B cell (primary cell): ENCODE data around the gene EFNB2. TPM values are rescaled to one million over a fixed set of nuclear protein-coding genes. Genes with fewer than 3 reads are reported as not detected.

Source experiments
- ATAC-seq: fragments of 200-7000 bp; cut with Tn5 transposase; one replicate; pipeline ENCODE4 v1.10.0; 2021; ENCODE audit warnings: low read depth, mild to moderate bottlenecking, moderate number of reproducible peaks, moderate library complexity
- CTCF ChIA-PET: fragments of 350-600 bp; sonication (Branson Sonifier 250); formaldehyde crosslinking; loops from one replicate; lab custom pipeline; 2021; ENCODE audit warnings: antibody characterized with exemption, inconsistent platforms; lab: Charles Lee
- POLR2A ChIA-PET: fragments of 350-600 bp; sonication (Branson Sonifier 250); formaldehyde crosslinking; loops from one replicate; lab custom pipeline; 2021; ENCODE audit warnings: antibody characterized with exemption; lab: Charles Lee
- DNase-seq: peaks from one replicate; pipeline ENCODE4 v3.0.0; 2013
- H2AFZ ChIP-seq: 2 replicates; pipeline ENCODE4 v1.6.1; 2012; ENCODE audit warnings: mild to moderate bottlenecking, low read depth, low read length; ENCODE audit not compliant: insufficient read depth, poor library complexity, severe bottlenecking
- H3K27ac ChIP-seq, 2 donors: 1 replicate in 1 of 2; 2 replicates in 1 of 2; pipeline ENCODE4 v1.5.1; 2012 to 2013; ENCODE audit warnings: low read length in 2 of 2, mild to moderate bottlenecking in 2 of 2, moderate library complexity in 1 of 2
- H3K27me3 ChIP-seq, 4 experiments: fragments of 200-600 bp in 1 of 4; sonication (generic) in 1 of 4; replicated peaks in 1 of 4; 1 replicate in 2 of 4; 2 replicates in 2 of 4; pipeline versions ENCODE4 v1.6.1 to v1.7.0; 2013 to 2016; ENCODE audit warnings: low read length in 3 of 4, mild to moderate bottlenecking in 2 of 4, mixed read lengths in 1 of 4, moderate library complexity in 1 of 4; ENCODE audit not compliant: insufficient read depth in 4 of 4, control insufficient read depth in 3 of 4; ENCODE audit errors: control extremely low read depth in 1 of 4
- H3K36me3 ChIP-seq, 2 experiments: replicated peaks in 1 of 2; 1 replicate in 1 of 2; 2 replicates in 1 of 2; pipeline versions ENCODE4 v1.6.1 to v1.7.1; 2013; ENCODE audit warnings: low read length in 1 of 2; ENCODE audit not compliant: insufficient read depth in 2 of 2, control insufficient read depth in 1 of 2; ENCODE audit errors: control extremely low read depth in 1 of 2, extremely low read depth in 1 of 2
- H3K4me1 ChIP-seq, 2 donors: fragments of 200-600 bp in 1 of 2; sonication (generic) in 1 of 2; 1 replicate in 1 of 2; 2 replicates in 1 of 2; pipeline versions ENCODE4 v1.5.1 to v1.6.1; 2013 to 2017; ENCODE audit warnings: low read length in 2 of 2; ENCODE audit not compliant: control insufficient read depth in 2 of 2, insufficient read depth in 2 of 2
- H3K4me2 ChIP-seq: replicated peaks from 2 replicates; pipeline ENCODE3; 2012; ENCODE audit warnings: mild to moderate bottlenecking, low read depth, low read length; ENCODE audit not compliant: poor library complexity, severe bottlenecking
- H3K4me3 ChIP-seq, 5 experiments: fragments of 200-600 bp in 1 of 5; sonication (generic) in 1 of 5; 1 replicate in 3 of 5; 2 replicates in 2 of 5; pipeline versions ENCODE4 v1.5.1 to v1.7.0; 2011 to 2016; ENCODE audit warnings: low read length in 4 of 5, mild to moderate bottlenecking in 4 of 5, low read depth in 2 of 5, control low read depth in 1 of 5, moderate library complexity in 1 of 5; ENCODE audit not compliant: insufficient read depth in 1 of 5; ENCODE audit errors: control extremely low read depth in 1 of 5, extremely low read depth in 1 of 5
- H3K79me2 ChIP-seq: fragments of 200-600 bp; sonication (generic); one replicate; pipeline ENCODE4 v1.6.0; 2016; ENCODE audit warnings: low read length; ENCODE audit not compliant: control insufficient read depth, insufficient read depth
- H3K9ac ChIP-seq: fragments of 200-600 bp; sonication (generic); 2 replicates; pipeline ENCODE4 v1.6.1; 2017; ENCODE audit warnings: mild to moderate bottlenecking, low read length, moderate library complexity
- H3K9me3 ChIP-seq, 3 donors: one replicate each; pipeline versions ENCODE4 v1.6.1 to v1.7.1; 2013; ENCODE audit warnings: low read length in 2 of 3; ENCODE audit not compliant: control insufficient read depth in 2 of 3, insufficient read depth in 1 of 3; ENCODE audit errors: control extremely low read depth in 1 of 3
- H4K20me1 ChIP-seq: 2 replicates; pipeline ENCODE4 v1.6.0; 2012; ENCODE audit warnings: mild to moderate bottlenecking, low read length; ENCODE audit not compliant: insufficient read depth, control insufficient read depth, poor library complexity, severe bottlenecking
- H3K27ac Mint-ChIP-seq: one replicate; pipeline ENCODE4 v1.8.0; 2021; ENCODE audit warnings: mixed read lengths
- H3K27me3 Mint-ChIP-seq: one replicate; pipeline ENCODE4 v1.8.0; 2021; ENCODE audit warnings: mixed read lengths
- H3K4me1 Mint-ChIP-seq: one replicate; pipeline ENCODE4 v1.8.0; 2021; ENCODE audit warnings: mixed read lengths
- H3K4me3 Mint-ChIP-seq: one replicate; pipeline ENCODE4 v1.8.0; 2021; ENCODE audit warnings: mixed read lengths
- H3K9me3 Mint-ChIP-seq: one replicate; pipeline ENCODE4 v1.8.0; 2022; ENCODE audit warnings: mixed read lengths; ENCODE audit not compliant: insufficient read depth
- CTCF ChIP-seq: fragments of 200-600 bp; IDR thresholded peaks from one replicate; pipeline ENCODE4 v1.8.0; 2022; ENCODE audit warnings: antibody characterized with exemption, mild to moderate bottlenecking
- EZH2 ChIP-seq: IDR thresholded peaks from 2 replicates; pipeline ENCODE4 v1.6.1; 2012; ENCODE audit warnings: borderline replicate concordance, low read depth, mild to moderate bottlenecking, moderate library complexity, low read length; ENCODE audit not compliant: insufficient read depth, poor library complexity, severe bottlenecking
- WGBS: methylation state at CpG from one replicate; pipeline ENCODE4 v1.1.5; 2013; ENCODE audit warnings: missing lambda C conversion rate; ENCODE audit not compliant: insufficient coverage; 5-methylcytosine and 5-hydroxymethylcytosine counted together
- intact Hi-C: fragments of 100-400 bp; cut with micrococcal nuclease; formaldehyde crosslinking; loops from one replicate; pipeline ENCODE4 v1.10.0; 2022
- polyA plus RNA-seq: library from polyadenylated mRNA; depleted of rRNA; stranded (reverse); fragments of >200 nt; gene quantifications from 2 replicates; pipeline ENCODE4 v1.2.3, GENCODE V29; 2012
- total RNA-seq, 2 donors: library from RNA; stranded (reverse); fragments of 120-200 nt in 1 of 2; gene quantifications; 1 replicate in 1 of 2; 2 replicates in 1 of 2; pipeline versions ENCODE4 v1.2.3 to v1.2.4, GENCODE V29; 2013 to 2022

The EFNB2 gene
- total and polyA plus RNA-seq, 2 donors (not counting 1 experiment from before 2014, with no cell fraction given): 0.04 to 1.2 TPM

- no peaks in the 10 kb centered on the region for H4K20me1 ChIP-seq
- no peak overlapping the region for H3K4me2 ChIP-seq
- no peaks in the 10 kb centered on the region for H3K36me3 ChIP-seq
- Mint-ChIP-seq H3K9me3 (no peaks in the 10 kb centered on the region), H3K4me3 (no peak overlapping the region), H3K4me1 (peaks cover 36% of the 10 kb centered on the region), H3K27me3 (peaks cover 66% of the 10 kb centered on the region), H3K27ac (no peak overlapping the region)
- no peak overlapping the region for H2AFZ ChIP-seq
- no peak overlapping the region for H3K27ac ChIP-seq
- H3K4me3 ChIP-seq: no peak overlapping the region
- no peak for DNase-seq
- ChIA-PET POLR2A (no interaction called here), CTCF (interaction anchor here (0.8 kb wide), 1 partner anchor 41 kb away, joined by 3 read pairs; no protein-coding TSS in a partner anchor)
- no peaks in the 10 kb centered on the region for H3K79me2 ChIP-seq
- intact Hi-C loops: no loop called here
- WGBS: no CpG with 5 or more reads among the region's 3 CpGs
- peaks cover 0 to 26% (median 17%) of the 10 kb centered on the region in 4 experiments for H3K27me3 ChIP-seq
- no peak for ATAC-seq
- H3K4me1 ChIP-seq: peaks cover 15 to 20% of the 10 kb centered on the region in 2 donors
- TF ChIP-seq EZH2 (no peak), CTCF (no peak)
- H3K9me3 ChIP-seq: peaks cover 0 to 5% (median 0%) of the 10 kb centered on the region in 3 donors
- no peak overlapping the region for H3K9ac ChIP-seq
Observed at GRCh38 chr13:106494936-106495335, 40.5 kb downstream of the EFNB2 start.

GRCh38 chr13:106494506-106494905 is 41.0 kb downstream of the EFNB2 start:
- ATAC-seq: no peak

More at GRCh38 chr13:106494506-106494905, 41.0 kb downstream of the EFNB2 start:
- ChIA-PET CTCF (interaction anchor here (0.8 kb wide), 1 partner anchor 42 kb away, joined by 3 read pairs; no protein-coding TSS in a partner anchor), POLR2A (no interaction called here)
- H3K4me1 Mint-ChIP-seq: peaks cover 34% of the 10 kb centered on the region
- Histone ChIP-seq H3K9me3 (peaks cover 0 to 5% (median 0%) of the 10 kb centered on the region in 3 donors), H3K9ac (no peak overlapping the region), H3K36me3 (no peaks in the 10 kb centered on the region), H3K4me2 (no peak overlapping the region), H4K20me1 (no peaks in the 10 kb centered on the region), H3K4me1 (peaks cover 15 to 20% of the 10 kb centered on the region in 2 donors), H3K4me3 (no peak overlapping the region), H3K79me2 (no peaks in the 10 kb centered on the region), H2AFZ (no peak overlapping the region), H3K27me3 (peaks cover 0 to 26% (median 17%) of the 10 kb centered on the region in 4 experiments), H3K27ac (no peak overlapping the region)
- no peak for DNase-seq
- H3K27ac Mint-ChIP-seq: no peak overlapping the region
- no peak for TF ChIP-seq EZH2
- no peak for TF ChIP-seq CTCF
- peaks cover 66% of the 10 kb centered on the region for H3K27me3 Mint-ChIP-seq
- no peak overlapping the region for H3K4me3 Mint-ChIP-seq
- intact Hi-C loops: no loop called here
- no peaks in the 10 kb centered on the region for H3K9me3 Mint-ChIP-seq
